ENCODE measurements around the gene TXNDC15.

TXNDC15 gene

DNA sequence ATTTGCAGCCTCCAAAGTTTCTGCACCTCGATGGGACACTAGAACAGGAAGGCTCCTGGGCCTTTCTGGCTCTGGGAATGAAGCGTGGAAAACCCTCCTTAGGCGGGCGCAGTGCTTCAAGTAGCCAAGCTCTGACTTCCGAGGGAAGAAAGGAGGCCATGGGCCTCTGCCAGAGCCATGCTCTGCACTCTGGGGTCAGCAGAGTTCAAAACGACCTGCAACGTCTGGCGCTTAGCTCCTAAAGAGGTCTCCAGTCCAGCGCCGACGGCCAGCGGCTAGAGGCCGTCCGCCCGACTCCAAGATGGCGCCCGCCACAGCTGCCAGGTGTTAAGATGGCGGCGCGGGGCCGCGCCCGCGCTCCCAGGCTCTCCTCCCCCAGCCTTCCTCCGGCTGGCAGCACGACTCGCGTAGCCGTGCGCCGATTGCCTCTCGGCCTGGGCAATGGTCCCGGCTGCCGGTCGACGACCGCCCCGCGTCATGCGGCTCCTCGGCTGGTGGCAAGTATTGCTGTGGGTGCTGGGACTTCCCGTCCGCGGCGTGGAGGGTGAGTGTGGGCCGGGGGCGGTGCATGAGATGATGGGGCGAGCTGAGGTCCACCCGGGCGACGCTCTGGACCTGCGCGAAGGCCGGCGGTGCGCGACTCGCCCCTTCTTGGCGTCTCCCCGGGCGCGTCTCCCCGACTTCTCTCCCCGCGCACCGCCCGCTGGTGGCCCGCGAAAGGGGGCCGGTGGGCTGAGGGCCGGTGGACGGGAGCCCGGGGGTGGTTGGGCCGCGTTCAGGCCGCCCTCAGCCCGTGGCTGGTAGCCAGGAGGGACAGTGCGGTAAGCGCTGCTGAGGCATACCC, at the start of gene TXNDC15:
TSS of gene TXNDC15 (plus strand) at position 385 of the 844 bp plus-strand sequence. CDS start at position 442, 57 bp downstream.
- TF ChIP-seq EZH2phosphoT487 (IDR thresholded peaks at IDR 0.05; ENCODE audit: borderline replicate concordance, low read length) (no peak), CTCF (IDR thresholded peaks at IDR 0.05; ENCODE audit: low read depth, low read length, poor library complexity, severe bottlenecking) (no peak)
- peaks cover 32% of the 10 kb centered on the region for H3K4me1 ChIP-seq (ENCODE audit: control insufficient read depth, low read length)

DNA sequence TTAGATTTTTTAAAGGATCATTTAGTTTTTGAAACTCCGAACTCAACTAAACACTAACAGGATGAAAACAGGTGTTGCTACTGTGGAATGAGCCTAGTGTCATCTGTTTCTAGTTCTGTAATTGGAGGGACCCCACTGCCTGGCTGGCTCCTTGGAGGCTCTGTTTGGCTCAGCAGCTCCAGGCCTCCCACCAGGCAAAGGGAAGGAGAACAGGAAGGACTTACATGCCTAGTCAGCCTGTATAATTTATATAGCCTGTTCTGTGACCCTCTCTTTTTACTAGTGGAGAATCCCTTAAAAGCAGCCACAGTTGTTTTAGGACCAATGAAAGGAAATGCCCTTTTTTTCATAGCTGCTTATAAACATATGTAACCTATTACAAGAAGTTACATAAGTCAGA, 49.5 kb upstream of the TXNDC15 start:
- no peaks in the 10 kb centered on the region for H3F3A ChIP-seq (ENCODE audit: control insufficient read depth, insufficient read depth)
- H3K9me3 ChIP-seq (ENCODE audit: control insufficient read depth, insufficient read depth, low read length): no peaks in the 10 kb centered on the region
- H3K36me3 ChIP-seq (ENCODE audit: control insufficient read depth, low read length): peaks cover 86% of the 10 kb centered on the region
- H3K27me3 ChIP-seq (ENCODE audit: control insufficient read depth, low read length): no peaks in the 10 kb centered on the region
- no peaks in the 10 kb centered on the region for H3K4me1 ChIP-seq (ENCODE audit: control insufficient read depth, low read length)
- no peaks in the 10 kb centered on the region for H3K9me2 ChIP-seq (replicated peaks; ENCODE audit: control insufficient read depth, low read length)
- H4K20me1 ChIP-seq (ENCODE audit: control insufficient read depth, insufficient read depth, low read depth, low read length): no peaks in the 10 kb centered on the region
- no peak overlapping the region for H3K4me2 ChIP-seq (ENCODE audit: low read length)
- H3K79me2 ChIP-seq (ENCODE audit: control insufficient read depth, low read length): no peaks in the 10 kb centered on the region
- H3K4me3 ChIP-seq (ENCODE audit: low read length): no peak overlapping the region
- TF ChIP-seq CTCF (IDR thresholded peaks at IDR 0.05; ENCODE audit: low read depth, low read length, poor library complexity, severe bottlenecking) (no peak), EZH2phosphoT487 (IDR thresholded peaks at IDR 0.05; ENCODE audit: borderline replicate concordance, low read length) (no peak)
- H3K27ac ChIP-seq (ENCODE audit: low read depth, low read length): no peak overlapping the region

More for the DNA sequence above, at the start of gene TXNDC15:
- peaks cover 23% of the 10 kb centered on the region for H3K36me3 ChIP-seq (ENCODE audit: control insufficient read depth, low read length)
- peak within 1 kb of the TSS; percentile 94 for H3K4me2 ChIP-seq (ENCODE audit: low read length)
- no peaks in the 10 kb centered on the region for H4K20me1 ChIP-seq (ENCODE audit: control insufficient read depth, insufficient read depth, low read depth, low read length)
- no peaks in the 10 kb centered on the region for H3K27me3 ChIP-seq (ENCODE audit: control insufficient read depth, low read length)
- H3F3A ChIP-seq (ENCODE audit: control insufficient read depth, insufficient read depth): peaks cover 9% of the 10 kb centered on the region
- peak within 1 kb of the TSS; percentile 58 for H3K27ac ChIP-seq (ENCODE audit: low read depth, low read length)
- H3K9me2 ChIP-seq (replicated peaks; ENCODE audit: control insufficient read depth, low read length): no peaks in the 10 kb centered on the region
- H3K4me3 ChIP-seq (ENCODE audit: low read length): peak within 1 kb of the TSS; percentile 91
- no peaks in the 10 kb centered on the region for H3K9me3 ChIP-seq (ENCODE audit: control insufficient read depth, insufficient read depth, low read length)
- peaks cover 45% of the 10 kb centered on the region for H3K79me2 ChIP-seq (ENCODE audit: control insufficient read depth, low read length)

DNA sequence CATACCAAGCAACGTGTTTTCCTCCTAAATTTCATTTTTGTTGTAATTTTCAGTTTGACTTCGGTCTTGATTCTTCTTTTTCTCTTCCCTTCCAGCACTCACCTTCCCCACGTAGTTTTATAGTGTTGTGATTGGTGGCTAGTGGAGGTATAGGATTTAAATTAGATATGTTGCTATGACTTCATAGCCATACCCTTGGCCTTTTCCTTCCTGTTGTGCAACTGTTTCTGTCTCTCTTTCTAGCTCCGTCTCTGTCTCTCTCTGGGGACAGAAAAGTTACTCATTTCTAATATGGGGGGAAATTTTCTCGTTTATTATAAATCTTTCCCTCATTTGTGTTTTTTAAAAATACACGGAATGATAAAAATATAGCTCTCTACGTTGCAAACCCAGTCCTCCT, 49.0 kb upstream of the TXNDC15 start:
- Histone ChIP-seq H4K20me1 (ENCODE audit: control insufficient read depth, insufficient read depth, low read depth, low read length) (no peaks in the 10 kb centered on the region), H3K27ac (ENCODE audit: low read depth, low read length) (no peak overlapping the region), H3K9me3 (ENCODE audit: control insufficient read depth, insufficient read depth, low read length) (no peaks in the 10 kb centered on the region), H3K79me2 (ENCODE audit: control insufficient read depth, low read length) (no peaks in the 10 kb centered on the region), H3K36me3 (ENCODE audit: control insufficient read depth, low read length) (peaks cover 80% of the 10 kb centered on the region), H3K9me2 (replicated peaks; ENCODE audit: control insufficient read depth, low read length) (no peaks in the 10 kb centered on the region), H3K4me3 (ENCODE audit: low read length) (no peak overlapping the region), H3K27me3 (ENCODE audit: control insufficient read depth, low read length) (no peaks in the 10 kb centered on the region), H3K4me2 (ENCODE audit: low read length) (no peak overlapping the region), H3F3A (ENCODE audit: control insufficient read depth, insufficient read depth) (no peaks in the 10 kb centered on the region), H3K4me1 (ENCODE audit: control insufficient read depth, low read length) (no peaks in the 10 kb centered on the region)
- TF ChIP-seq CTCF (IDR thresholded peaks at IDR 0.05; ENCODE audit: low read depth, low read length, poor library complexity, severe bottlenecking): no peak
- no peak for TF ChIP-seq EZH2phosphoT487 (IDR thresholded peaks at IDR 0.05; ENCODE audit: borderline replicate concordance, low read length)
